Bone marrow (tissue), 2 donors: ENCODE results near the gene HCK.

Source experiments
- DNase-seq, 2 donors: peaks; one replicate each; lab custom pipeline; 2025; lab: John Stamatoyannopoulos, UW

The HCK gene

DNA sequence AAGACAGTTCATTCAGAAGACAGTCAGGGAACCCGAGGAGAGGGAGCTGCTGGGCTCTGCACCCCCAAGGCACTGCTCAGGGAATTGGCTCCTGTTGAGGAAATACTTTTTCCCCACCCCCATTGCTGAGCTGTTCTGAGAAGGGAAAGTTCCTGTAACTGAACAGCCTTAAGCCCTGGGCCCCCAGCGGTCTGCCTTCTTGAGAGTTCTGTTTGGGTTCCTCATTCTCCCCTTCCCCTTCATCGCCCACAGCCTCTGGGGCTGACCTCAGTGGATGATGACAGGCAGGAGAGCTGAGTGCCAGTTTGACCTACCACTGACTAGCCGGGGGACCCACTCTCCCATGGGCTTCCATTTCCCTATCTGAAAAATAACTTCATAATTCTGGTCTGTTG lies 10.7 kb downstream of the HCK start:
- DNase-seq, result peak; percentile 51 to 76

DNA sequence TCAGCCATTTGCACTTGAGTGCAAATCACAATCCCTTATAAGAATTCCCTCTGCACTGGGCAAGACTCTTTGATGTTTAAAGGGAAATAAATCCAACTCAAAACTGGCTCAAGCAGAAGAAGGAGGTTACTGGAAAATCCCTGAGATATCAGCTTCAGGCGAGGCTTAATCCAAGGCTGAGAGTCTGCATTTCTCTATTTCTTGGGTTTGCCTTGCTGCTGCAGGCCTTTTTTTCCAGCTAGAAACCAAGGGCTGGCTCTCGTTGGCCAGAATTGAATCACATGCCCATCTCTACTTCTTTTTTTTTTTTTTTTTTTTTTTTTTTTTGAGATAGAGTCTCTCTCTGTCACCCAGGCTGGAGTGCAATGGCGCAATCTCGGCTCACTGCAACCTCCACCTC lies 11.7 kb downstream of the HCK start:
- DNase-seq, result no peak

DNA sequence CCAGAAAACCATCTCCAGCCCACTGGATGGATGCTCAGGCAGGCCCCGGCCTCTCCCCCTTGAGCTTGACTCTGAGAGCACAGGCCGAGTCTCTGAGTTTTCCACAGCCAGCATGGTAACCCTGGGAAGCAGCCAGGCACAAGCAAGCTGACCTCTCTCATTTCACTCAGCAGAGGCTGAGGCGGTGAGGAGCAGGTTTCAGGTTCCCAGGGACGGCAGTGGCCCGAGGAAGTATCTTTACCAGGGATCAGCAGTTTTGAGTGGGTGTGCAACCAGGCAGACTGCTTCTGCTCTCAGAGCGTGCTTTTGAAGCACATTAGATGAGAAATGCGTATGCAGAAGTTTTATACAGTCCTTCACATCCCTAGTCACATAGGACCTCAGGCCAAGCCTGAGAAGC lies 12.6 kb downstream of the HCK start:
- no peak for DNase-seq

DNA sequence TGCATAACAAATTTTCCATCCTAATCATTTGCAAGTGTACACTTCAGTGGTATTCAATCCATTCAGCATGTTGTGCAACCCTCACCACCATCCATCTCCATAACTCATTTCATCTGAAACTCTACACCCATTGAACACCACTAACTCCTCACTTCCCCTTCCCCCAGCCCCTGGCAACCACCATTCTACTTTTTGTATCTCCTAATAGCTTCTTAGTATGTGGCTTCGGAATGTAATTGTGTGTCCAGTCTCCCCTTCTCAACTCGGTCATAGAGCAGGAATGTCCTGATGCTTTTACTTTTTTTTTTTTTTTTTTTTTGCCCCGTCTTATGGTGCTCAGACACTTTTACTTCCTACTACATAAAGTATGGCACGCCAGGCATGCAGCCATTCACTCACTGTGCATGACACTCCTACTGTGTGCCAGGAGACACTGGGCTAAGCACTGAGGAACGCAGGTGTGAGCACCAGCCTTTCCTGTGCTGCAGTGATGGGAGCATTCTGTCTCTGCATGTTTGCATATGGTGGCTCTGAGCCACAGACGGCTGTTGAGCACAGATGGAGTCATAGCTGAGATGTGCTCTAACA lies 15.3 kb downstream of the HCK start:
- no peak for DNase-seq

DNA sequence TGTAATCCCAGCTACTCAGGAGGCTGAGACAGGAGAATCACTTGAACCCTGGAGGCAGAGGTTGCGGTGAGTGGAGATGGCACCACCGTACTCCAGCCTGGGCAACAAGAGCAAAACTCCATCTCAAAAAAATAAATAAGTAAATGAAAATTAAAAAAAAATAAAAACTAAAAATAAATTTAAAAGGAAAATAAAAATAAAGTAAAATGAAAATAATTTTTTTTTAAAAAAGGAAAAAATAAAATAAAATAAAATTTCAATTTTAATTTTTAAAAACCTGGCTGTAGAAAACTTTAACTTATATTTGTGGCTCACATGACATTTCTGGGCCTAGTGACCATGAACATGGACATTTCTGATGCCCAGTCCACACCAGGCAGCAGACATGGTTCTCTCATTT lies 16.1 kb downstream of the HCK start:
- DNase-seq, result no peak

DNA sequence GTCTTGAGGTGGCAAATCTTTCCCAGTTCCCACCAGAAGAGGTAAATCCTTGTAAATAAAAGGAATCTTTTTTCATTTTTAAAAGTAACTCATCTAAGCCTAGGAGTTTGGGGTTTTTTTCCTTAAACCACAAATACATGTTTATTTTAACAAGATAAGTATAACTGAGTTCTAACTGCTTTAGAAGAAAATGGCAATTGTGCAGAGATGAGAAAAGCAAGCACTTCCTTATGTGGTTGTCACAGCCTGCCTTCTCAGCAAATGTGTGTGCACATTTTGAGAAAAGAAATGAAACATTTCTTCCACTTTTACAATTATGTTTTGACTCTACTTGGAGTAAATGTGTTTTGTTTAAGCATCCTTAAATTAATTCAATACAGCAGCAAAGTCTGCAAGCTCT lies 17.7 kb downstream of the HCK start:
- DNase-seq, result no peak

DNA sequence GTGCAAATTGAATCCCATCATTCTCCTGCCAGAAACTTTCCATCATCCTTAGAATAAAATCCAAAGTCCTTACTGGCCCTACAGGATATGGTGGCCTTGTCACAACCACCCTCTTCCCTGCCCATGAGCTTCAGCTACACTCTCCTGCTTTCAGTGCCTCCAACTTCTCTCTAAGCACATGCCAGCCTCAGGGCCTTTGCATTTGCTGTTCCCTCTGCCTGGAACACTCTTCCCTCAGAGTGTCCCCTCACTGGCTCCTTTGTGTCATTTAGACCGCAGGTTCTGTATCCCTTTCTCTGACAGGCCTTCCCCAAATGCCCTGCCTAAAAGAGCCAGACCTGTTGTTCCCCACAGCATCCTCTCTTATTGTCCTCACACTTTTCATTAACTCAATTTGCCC lies 18.2 kb downstream of the HCK start:
- no peak for DNase-seq

DNA sequence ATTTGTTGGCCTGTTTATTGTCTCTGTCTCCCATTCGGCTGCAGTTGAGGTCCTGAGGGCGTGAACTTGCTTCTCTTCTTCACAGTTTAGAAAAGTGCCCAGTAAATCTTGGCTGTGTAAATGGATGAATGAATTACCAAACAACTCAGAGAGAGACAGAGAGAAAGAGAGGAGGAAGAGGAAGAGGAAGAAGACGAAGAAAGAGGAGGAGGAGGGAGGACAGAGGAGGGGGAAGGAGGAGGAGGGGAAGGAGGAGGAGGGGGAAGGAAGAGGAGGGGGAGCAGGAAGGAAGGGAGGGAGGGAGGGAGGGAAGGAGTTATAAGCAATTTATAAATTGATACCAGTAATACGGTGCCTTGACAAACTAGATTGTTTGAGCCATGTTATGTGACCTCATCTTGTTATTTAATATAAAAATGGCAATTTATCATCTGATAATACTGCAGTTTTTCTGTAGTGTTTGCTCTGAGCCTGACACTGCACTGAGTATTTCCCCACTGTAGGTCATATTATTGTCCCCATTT lies 18.7 kb downstream of the HCK start:
- no peak for DNase-seq

DNA sequence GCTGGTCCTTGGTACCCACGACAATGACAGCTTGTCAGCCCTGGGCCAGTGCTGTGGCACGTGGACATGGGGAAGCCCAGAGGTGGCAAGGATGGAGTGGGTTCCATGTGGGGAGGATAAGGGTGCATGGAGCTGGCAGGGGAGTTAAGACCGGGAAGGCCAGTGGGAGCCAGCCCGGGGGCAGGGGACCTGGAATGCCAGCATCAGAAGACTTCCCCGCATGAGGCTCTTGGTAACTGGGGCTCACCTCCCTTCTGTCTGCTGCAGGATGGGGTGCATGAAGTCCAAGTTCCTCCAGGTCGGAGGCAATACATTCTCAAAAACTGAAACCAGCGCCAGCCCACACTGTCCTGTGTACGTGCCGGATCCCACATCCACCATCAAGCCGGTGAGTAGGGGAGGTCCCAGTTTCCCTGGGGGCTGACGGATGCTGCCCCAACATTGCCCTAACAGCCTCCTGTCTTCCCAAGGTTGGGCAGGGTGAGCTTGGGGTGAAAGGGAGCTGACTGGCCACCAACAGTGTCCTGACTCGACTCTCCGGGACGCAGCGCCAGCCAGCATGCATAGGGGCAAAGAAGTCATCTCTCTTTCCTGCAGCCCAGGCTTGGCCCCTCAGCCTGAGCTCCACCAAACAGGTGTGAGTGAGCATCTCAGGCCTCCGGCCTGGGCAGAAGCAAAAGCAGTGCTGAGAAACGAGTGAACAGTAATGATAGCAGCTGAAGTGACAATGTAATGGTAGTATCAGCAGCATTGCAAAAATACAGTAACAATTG lies 19.5 kb downstream of the HCK start:
- no peak for DNase-seq

DNA sequence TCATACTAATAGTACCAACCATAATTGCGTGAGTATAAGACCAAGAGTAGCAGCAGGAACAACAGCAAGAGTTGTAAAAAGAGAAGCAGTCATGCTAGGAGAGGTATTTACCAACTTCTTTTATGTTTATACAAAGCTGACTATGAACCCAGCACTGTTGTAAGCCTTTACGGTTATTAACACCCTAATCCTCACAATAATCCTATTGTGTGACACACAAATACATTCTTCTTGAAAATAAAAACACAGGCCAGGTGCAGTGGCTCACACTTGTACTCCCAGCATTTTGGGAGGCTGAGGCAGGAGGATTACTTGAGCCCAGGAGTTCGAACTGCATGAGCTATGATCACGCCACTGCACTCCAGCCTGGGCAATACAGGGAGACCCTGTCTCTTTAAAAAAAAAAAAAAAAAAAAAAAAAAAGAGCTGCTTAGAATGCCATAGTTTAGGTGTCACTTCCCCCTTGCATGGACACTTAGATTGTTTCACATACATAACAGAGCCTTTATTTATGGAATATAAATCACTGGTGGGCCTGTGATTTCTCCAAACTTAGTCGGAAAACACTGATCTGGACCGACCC lies 20.2 kb downstream of the HCK start:
- DNase-seq, result no peak

DNA sequence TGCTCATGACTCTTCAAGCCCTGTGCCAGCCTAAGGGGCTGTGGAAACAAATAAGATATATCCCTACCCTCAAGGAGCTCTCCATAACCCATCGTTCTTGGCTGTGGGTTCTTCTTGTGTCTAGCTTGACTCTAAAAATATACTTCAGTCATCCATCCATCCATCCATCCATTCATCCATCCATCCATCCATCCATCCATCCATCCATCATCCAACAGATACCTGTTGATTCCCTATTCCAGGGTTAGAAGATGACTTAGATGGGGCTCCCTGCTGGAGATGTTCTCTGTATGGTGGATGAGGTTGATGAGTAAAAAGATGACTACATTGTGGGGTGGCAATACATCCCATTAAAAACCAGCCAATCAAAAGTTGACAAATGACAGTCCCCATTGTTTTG lies 23.5 kb downstream of the HCK start:
- DNase-seq, result no peak

DNA sequence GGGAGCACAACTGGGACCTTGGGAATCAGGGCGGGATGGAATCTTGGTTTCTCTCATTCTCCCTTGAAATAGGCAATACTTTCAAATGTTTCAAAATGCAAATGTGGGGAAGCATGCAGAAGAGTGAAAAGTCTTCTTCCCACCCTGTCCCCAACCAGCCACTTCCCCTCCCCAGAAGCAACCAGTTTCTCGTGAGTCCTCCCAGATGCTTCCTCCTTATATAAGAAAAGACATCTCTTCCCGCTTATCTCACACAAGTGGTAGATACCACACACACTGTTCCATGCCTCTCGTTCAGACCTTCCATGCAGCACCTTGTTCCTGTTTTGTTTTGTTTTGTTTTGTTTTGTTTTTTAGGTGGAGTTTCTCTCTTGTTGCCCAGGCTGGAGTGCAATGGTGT lies 25.1 kb downstream of the HCK start:
- peak in 1 of 2 donors; percentile 74 for DNase-seq

DNA sequence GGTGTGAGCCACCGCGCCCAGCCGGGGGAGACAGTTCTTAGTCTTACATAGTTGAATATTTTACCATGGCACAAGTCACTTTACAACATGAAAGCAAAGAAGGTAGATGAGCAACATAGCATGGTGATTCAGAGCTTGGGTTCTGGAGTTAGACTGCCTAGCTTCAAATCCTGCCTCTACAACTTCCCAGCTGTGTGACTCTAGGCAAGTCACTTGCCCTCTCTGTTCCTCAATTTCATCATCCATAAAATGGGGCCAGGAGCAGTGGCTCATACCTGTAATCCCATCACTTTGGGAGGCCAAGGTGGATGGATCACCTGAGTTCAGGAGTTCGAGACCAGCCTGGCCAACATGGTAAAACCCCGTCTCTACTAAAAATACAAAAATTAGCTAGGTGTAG lies 26.3 kb downstream of the HCK start:
- DNase-seq, result no peak

DNA sequence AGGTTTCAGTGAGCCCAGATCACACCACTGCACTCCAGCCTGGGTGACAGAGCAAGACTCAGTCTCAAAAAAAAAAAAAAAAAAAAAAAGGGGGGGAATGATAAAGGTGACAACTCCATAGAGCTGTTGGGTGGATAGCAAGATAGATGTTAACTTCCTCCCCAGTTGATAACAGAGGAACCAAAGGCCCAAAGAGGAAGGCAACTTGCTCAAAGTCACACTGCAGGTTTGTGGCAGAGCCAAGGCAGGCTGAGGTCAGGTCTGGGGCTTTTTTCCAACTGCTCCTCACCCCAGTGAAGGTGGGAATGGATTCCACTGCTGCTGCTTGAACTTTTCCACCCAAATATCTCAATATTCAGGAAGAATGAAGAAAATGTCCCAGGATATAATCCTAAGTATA lies 26.7 kb downstream of the HCK start:
- DNase-seq, result no peak

DNA sequence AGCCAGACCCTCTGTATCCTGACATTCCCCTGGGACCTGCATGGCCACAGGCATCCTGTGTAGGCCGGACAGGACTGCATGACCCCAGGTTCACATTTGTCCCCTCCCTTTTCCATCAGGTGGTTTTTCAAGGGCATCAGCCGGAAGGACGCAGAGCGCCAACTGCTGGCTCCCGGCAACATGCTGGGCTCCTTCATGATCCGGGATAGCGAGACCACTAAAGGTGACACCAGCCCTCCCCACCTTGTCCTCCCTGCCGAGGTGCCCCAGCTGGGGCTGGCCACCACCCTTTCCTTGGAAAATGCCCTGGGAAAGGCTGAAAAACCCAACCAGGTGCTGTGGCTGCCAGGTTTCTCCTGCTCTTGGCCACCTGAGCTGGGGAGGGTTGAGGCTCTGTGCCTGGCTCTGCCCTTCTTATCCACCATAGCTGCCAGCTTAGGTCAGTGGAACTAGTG lies 27.6 kb downstream of the HCK start:
- DNase-seq, result no peak

DNA sequence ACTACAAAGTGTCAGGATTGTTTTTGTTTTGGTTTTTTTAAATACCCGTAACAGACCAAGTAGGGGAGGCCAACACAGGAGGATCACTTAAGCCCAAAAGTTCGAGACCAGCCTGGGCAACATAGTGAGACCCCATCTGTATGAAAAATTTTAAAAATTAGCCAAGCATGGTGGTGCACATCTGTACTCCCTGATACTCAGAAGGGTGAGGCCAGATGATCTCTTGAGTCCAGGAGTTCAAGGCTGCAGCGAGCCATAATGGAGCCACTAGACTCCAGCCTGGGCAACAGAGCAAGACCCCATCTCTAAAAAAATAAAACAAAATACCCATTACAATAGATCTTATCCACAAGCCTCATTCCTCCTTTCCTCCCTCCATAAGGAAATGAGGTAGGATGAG lies 28.7 kb downstream of the HCK start:
- no peak for DNase-seq

DNA sequence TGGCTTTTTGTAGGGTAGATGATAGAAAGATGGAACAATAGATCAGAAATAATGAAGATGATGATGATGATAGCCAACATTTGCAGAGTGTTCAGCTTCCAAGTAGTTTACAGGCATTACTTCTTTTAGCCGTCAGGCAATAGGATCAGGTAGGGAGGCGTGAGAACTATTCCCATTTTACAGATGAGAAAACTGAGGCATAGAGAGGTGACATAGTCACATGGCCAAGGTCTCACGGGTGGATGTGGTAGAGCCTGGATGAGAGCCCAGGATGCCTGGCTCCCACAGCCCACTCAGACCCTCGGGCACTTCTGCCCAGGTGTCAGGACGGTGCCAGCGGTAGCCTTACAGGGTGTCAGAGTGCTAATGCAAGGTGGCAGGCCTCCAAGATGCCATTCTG lies 31.4 kb downstream of the HCK start:
- no peak for DNase-seq

DNA sequence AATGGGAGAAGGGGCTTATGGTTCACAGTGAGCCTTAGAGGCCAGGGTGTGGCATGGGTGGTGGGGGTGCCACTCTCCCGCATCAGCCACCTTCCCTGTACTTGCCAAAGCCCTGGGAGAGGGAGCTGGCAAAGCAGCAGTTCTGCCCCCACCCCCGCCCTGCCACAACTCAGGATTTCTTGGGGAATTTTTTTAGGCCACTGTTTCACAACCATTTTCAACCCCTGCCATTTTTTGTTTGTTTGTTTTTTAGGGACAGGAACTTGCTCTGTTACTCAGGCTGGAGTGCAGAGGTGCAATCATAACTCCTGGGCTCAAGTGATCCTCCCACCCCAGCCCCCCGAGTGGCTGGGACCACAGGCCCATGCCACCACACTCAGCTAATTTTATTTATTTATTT lies 35.0 kb downstream of the HCK start:
- no peak for DNase-seq

DNA sequence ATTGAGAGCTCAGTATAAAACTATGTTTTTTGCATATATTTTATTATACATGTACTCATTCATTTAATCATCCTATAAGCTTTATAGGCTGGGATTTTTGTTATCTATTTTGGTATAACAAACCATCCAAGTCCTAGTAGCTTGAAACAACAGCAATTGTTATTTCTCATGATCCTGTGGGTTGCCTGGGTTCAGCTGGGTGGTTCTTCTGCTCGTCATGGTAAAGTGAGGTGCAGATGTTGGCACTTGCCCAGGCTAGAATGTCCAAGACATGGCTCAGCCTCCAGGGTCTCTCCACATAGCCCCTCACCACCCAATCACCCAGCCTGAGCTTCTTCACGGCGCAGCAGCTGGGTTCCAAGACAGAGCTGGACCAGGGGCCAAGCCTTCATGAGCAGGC lies 36.7 kb downstream of the HCK start:
- no peak for DNase-seq

DNA sequence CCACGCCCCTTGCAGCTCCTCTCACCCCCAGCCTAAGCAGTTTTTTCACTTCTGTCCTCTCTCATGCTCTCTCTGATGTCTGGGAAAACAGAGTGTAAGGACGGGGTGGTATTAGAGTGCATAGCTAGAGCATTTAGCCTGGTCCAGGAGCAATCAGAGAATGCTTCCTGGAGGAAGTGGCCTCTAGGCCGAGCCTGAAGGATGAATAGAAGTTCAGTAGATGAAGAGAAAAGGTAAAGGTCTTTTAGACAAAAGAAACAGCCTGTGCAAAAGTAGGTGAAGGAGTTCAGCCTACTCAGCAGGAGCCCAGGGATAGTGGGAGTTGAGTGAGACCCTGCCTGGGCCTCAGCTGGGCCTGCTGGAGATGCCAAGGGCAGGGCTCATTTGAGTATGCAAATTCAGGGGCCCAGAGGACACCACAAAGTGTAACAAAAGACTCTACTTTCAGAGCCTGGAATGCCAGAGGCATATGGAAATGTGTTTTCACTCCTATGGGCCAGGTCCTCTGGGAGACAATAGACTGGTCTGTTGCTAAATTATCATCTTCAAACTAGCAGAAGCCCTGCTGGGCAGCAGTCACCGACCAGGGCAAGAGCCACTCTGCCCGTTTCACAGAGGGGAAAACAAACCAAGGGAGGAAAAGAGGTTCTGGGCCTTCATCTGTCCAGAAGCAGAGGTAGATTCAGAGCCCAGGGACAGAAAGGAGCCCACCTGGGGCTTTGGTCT lies 37.8 kb downstream of the HCK start:
- DNase-seq, result no peak

DNA sequence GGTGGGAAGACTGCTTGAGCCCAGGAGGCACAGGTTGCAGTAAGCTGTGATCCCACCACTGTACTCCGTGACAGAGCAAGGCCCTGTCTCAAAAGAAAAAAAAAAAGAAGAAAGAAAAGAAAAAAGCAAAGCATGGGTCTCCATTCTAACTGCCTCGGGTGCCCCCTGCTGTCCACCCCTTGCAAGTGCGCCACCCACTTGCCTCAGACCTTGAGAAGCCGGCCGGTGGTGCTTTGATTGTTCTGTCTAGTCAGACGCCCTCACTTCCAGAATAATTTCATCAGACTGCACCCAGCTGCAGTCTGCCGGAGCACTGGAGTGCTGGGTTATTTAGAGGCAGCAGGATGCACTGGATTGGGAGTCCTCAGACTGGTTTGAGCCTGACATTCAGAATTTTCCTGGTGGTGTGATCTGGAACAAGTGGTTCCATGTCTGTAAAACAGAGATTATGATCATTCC lies 39.9 kb downstream of the HCK start:
- peak; percentile 29 to 70 for DNase-seq

DNA sequence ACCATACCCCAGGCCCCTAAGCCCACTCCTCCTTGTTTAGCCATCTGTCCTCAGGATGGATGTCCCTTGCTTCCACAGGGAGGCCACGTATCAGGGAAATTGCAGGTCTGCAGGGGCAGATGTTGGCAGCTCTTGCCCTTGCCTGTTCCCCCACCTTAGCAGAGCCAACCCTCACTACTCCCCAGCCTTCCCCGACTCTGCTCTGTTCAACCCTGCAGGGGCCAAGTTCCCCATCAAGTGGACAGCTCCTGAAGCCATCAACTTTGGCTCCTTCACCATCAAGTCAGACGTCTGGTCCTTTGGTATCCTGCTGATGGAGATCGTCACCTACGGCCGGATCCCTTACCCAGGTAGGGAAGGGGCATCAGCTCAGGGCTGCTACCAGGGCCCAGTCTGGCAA lies 46.7 kb downstream of the HCK start:
- DNase-seq, result no peak
